GM20431 (cell line): ENCODE data around the gene WNT5B.

Experiments used
- in situ Hi-C: fragments of 300-500 bp; cut with MseI, MboI; formaldehyde crosslinking; loops from one replicate; pipeline ENCODE4 v1.15.0; 2020; ENCODE audit warnings: low sequenced_read_pairs; ENCODE audit not compliant: unreplicated experiment

The WNT5B gene

GRCh38 chr12:1628666-1629337 lies at the start of gene WNT5B:
TSS of gene WNT5B (plus strand) at chr12:1629231. CDS start at chr12:1631355, 2,124 bp downstream.
- in situ Hi-C loops: no loop called here

- in situ Hi-C loops: loop anchor here (10.0 kb wide), 1 partner anchor 465 kb away; no protein-coding TSS in a partner anchor
Measured at GRCh38 chr12:1579651-1580435, 49.2 kb upstream of the WNT5B start.

GRCh38 chr12:1580526-1580925 lies 48.5 kb upstream of the WNT5B start:
- in situ Hi-C loops: loop anchor here (10.0 kb wide), 1 partner anchor 466 kb away; no protein-coding TSS in a partner anchor

- in situ Hi-C loops: loop anchor here (10.0 kb wide), 1 partner anchor 467 kb away; no protein-coding TSS in a partner anchor
Measured at GRCh38 chr12:1581973-1582708, 46.9 kb upstream of the WNT5B start.

GRCh38 chr12:1582709-1583050 lies 46.4 kb upstream of the WNT5B start:
- in situ Hi-C loops: loop anchor here (10.0 kb wide), 1 partner anchor 468 kb away; no protein-coding TSS in a partner anchor

GRCh38 chr12:1583421-1584078 lies 45.5 kb upstream of the WNT5B start:
- in situ Hi-C loops: loop anchor here (10.0 kb wide), 1 partner anchor 469 kb away; no protein-coding TSS in a partner anchor

- in situ Hi-C loops: loop anchor here (10.0 kb wide), 1 partner anchor 470 kb away; no protein-coding TSS in a partner anchor
Measured at GRCh38 chr12:1584326-1584725, 44.7 kb upstream of the WNT5B start.

- in situ Hi-C loops: loop anchor here (10.0 kb wide), 1 partner anchor 473 kb away; no protein-coding TSS in a partner anchor
Measured at GRCh38 chr12:1587927-1588574, 41.0 kb upstream of the WNT5B start.

- in situ Hi-C loops: loop anchor here (10.0 kb wide), 1 partner anchor 474 kb away; no protein-coding TSS in a partner anchor
Measured at GRCh38 chr12:1588575-1588947, 40.5 kb upstream of the WNT5B start.

GRCh38 chr12:1590221-1590979 lies 38.6 kb upstream of the WNT5B start:
- in situ Hi-C loops: no loop called here

GRCh38 chr12:1591034-1591433 lies 38.0 kb upstream of the WNT5B start:
- in situ Hi-C loops: no loop called here

GRCh38 chr12:1591543-1591942 lies 37.5 kb upstream of the WNT5B start:
- in situ Hi-C loops: no loop called here

- in situ Hi-C loops: no loop called here
Measured at GRCh38 chr12:1592444-1593173, 36.4 kb upstream of the WNT5B start.

GRCh38 chr12:1593174-1594005 lies 35.6 kb upstream of the WNT5B start:
- in situ Hi-C loops: no loop called here

- in situ Hi-C loops: no loop called here
Measured at GRCh38 chr12:1594006-1594260, 35.1 kb upstream of the WNT5B start.

- in situ Hi-C loops: no loop called here
Measured at GRCh38 chr12:1594261-1595025, 34.6 kb upstream of the WNT5B start, which contains the start of gene FBXL14. TSS of gene FBXL14 (minus strand) at chr12:1594581. CDS start at chr12:1594066, 515 bp downstream.
